Measurements from ENCODE around the gene SPATA33. TPM values are rescaled to one million over a fixed set of nuclear protein-coding genes. Genes with fewer than 3 reads are reported as not detected.
A peak's percentile ranks its signal among the peaks of the same experiment; 100 is the strongest.

Gene SPATA33
- total RNA-seq, 1 donor from 2014 or later, result 7.9 TPM

DNA sequence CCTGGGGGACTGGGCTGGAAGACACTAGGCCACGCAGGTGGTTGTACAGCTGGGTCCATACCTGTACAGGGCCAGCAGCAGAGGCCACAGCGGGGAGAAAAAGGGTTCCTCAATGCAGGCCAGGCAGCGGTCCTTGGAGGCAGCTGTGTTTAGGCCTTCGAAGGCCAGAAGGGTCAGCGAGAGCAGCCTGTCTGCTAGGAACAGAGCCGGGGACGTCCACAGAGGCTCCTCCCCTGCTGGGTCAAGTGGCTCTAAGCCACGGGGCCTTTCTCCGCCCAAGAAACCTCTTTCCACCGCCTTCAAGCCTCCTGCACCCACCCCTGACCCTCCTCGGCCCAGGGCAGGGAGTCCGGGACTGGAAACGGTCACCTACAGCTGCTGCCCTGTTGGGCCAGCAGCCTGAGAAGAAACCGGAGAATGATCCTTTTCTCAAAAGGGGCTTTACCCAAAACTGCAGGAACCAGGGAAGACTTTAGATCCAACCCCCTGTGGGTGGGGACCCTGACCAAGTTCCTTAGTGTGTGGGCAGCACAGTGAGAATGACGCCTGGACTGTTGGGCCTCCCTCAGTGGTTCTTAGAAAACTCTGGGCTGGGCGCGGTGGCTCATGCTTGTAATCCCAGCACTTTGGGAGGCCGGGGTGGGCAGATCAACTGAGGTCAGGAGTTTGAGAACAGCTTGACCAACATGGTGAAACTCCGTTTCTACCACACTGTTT lies 52.2 kb downstream of the SPATA33 start:
- DNase-seq (ENCODE audit: low read depth), result no peak

GRCh38 chr16:89710709-89711564 lies 53.3 kb downstream of the SPATA33 start:
- DNase-seq (ENCODE audit: low read depth), result no peak

DNA sequence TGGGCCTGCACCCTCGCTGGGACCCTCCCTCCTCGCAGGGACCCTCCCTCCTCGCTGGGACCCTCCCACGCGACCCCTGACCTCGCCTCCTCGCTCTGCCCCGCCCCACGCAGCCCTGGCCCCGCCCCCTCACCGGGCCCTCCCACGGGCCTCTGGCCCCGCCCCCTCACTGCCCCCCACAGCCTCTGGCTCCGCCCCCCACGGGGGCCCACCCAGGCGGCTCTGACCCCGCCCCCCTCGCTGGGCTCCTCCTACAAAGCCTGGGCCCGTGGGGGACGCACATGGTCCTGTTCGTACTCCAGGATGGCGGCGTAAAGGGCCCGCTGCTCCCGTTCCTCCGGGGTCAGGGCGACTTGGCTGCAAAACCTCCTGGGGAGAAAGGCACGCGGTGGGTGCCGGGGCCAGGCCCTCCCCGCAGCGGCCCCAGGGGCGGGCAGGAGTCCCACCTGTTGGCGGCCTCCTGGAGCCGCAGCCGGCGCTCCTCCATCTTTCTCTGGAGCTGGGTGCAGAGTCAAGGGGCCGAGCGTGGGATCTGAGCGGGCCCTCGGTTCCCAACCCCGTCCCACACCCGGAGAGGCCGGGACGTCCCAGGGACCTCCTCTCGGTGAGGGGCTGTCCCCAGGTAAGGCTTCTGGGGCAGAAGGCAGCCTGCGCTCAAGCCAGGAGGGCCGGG lies 54.1 kb downstream of the SPATA33 start:
- DNase-seq (ENCODE audit: low read depth), result peak; percentile 16

- DNase-seq (ENCODE audit: low read depth), result no peak
Observed at GRCh38 chr16:89712274-89712781, 54.7 kb downstream of the SPATA33 start.

- no peak for DNase-seq (ENCODE audit: low read depth)
Observed at GRCh38 chr16:89716493-89716892, 58.9 kb downstream of the SPATA33 start.

GRCh38 chr16:89716916-89717687 lies 59.5 kb downstream of the SPATA33 start:
- DNase-seq (ENCODE audit: low read depth), result no peak

DNA sequence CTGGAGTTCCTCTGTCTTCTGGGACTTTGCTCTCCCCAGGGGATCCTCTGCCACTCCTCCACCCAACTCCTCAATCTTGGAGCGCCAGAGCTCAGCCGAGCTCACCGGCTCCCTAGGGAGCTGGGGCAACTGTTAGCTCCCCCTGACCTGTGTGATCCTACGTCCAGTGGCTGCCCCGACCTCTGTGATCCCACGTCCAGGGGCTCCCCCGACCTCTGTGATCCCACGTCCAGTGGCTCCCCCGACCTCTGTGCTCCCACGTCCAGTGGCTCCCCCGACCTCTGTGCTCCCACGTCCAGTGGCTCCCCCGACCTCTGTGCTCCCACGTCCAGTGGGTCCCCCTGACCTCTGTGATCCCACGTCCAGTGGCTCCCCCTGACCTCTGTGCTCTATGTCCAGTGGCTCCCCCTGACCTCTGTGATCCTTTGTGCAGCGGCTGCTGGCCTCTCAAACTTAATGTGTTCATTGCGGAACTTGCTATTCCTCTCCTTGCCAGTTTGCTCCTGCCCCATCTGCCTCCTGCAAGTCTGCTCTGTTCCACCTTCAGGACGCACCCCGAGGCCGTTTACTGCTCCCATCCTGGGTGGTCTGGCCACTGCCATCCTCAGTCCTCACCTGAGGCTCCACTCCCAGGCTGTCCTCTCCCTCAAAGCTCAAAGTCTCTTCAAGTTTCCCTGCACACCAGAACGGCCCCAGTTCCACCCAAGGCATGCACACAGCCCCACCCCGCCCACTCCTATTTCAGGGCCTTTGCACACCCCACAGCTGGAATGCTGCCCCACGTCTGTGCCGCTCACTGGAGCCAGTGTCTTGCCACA lies 60.3 kb downstream of the SPATA33 start:
- DNase-seq (ENCODE audit: low read depth), result no peak

Other genes with a start within 250 kb of the SPATA33 start
- 32.3 and 96.9 TPM in 2 replicates for gene ANKRD11, start 167.3 kb upstream of the SPATA33 start, total RNA-seq
- 114 and 152 TPM in 2 replicates for gene SPG7, start 149.4 kb upstream of the SPATA33 start, total RNA-seq
- gene RPL13, start 97.2 kb upstream of the SPATA33 start, total RNA-seq, result 1,512 and 2,288 TPM in 2 replicates
- 11.9 and 45.5 TPM in 2 replicates for gene CPNE7, start 82.1 kb upstream of the SPATA33 start, total RNA-seq
- 0.50 and 3.1 TPM in 2 replicates for gene DPEP1, start 44.2 kb upstream of the SPATA33 start, total RNA-seq
- 109 and 119 TPM in 2 replicates for gene CHMP1A, start 128 bp upstream of the SPATA33 start, total RNA-seq
- gene CDK10, start 28.9 kb downstream of the SPATA33 start, total RNA-seq, result 33.9 and 56.5 TPM in 2 replicates
- 22.7 and 34.7 TPM in 2 replicates for gene SPATA2L, start 43.9 kb downstream of the SPATA33 start, total RNA-seq
- 7.1 and 12.6 TPM in 2 replicates for gene VPS9D1, start 63.1 kb downstream of the SPATA33 start, total RNA-seq
- 10.6 and 20.7 TPM in 2 replicates for gene ZNF276, start 63.7 kb downstream of the SPATA33 start, total RNA-seq
- 3.6 and 13.0 TPM in 2 replicates for gene FANCA, start 158.8 kb downstream of the SPATA33 start, total RNA-seq
- 1.4 and 6.0 TPM in 2 replicates for gene SPIRE2, start 170.6 kb downstream of the SPATA33 start, total RNA-seq
- 155 and 178 TPM in 2 replicates for gene TCF25, start 215.8 kb downstream of the SPATA33 start, total RNA-seq